ENCODE measurements around the gene ANKRD17.
"Not testable (repeated sequence)": the region's sequence is repeated elsewhere in the genome, so short reads cannot be mapped to it uniquely, and the experiment has no call there.

DNA sequence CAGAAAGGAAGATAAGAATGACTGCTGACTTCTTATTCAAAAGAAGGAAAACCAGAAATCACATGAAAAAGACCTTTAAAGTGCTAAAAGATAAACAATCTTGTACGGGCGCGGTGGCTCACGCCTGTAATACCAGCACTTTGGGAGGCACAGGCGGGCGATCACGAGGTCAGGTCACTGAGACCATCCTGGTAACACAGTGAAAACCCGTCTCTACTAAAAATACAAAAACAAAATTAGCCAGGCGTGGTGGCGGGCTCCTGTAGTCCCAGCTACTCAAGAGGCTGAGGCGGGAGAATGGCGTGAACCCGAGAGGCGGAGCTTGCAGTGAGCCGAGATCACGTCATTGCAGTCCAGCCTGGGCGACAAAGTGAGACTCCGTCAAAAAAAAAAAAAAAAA is 54.6 kb downstream of the ANKRD17 start:
- not testable (repeated sequence) for TF ChIP-seq POLR2AphosphoS5, POLR2A, SPI1 (IDR thresholded peaks at IDR 0.05; ENCODE audit: low read depth, low read length)
